GM23248 (cell line): ENCODE measurements around the gene PLOD1.

ENCODE experiments used
- EZH2 ChIP-seq: fragments of 200-600 bp; sonication (generic); IDR thresholded peaks from 2 replicates; pipeline ENCODE4 v1.6.1; 2018; ENCODE audit warnings: antibody characterized with exemption, mild to moderate bottlenecking; ENCODE audit not compliant: insufficient read depth, poor library complexity, severe bottlenecking
- EZH2phosphoT487 ChIP-seq: fragments of 200-600 bp; sonication (generic); IDR thresholded peaks from 2 replicates; pipeline ENCODE4 v1.6.1; 2018; ENCODE audit warnings: antibody characterized with exemption, moderate library complexity, mild to moderate bottlenecking, low read depth; ENCODE audit not compliant: insufficient read depth

DNA sequence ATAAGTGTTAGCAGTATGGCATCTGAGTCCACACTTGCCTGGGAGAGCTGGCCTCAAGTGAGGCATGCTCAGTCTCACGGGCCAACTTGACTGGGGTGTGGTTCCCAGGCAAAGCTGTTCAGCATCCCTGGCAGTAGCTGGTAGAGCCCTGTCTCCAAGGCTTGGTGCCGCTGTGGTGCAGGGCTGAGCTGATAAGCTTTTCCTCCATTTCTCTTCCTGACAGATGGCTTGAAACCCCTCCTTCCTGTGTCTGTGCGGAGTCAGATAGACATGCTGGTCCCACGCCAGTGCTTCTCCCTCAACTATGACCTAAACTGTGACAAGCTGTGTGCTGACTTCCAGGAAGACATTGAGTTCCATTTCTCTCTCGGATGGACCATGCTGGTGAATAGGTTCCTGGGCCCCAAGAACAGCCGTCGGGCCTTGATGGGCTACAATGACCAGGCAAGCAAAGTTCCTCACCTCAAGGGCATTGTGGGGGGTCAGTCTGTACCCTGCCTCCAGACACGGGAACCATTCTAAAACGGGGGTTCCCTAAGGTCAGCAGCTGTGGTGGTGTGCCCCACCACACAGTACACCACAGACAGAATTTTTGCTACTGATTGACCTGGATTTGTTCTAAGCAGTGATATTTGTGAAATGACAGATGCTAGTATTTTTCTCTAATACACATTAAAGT is 71.1 kb downstream of the PLOD1 start:
- TF ChIP-seq EZH2: no peak
- no peak for TF ChIP-seq EZH2phosphoT487
